ENCODE data around the gene RBBP5.

RBBP5 gene

GRCh38 chr1:205075642-205076155, 46.1 kb downstream of the RBBP5 start:
- no peak for DNase-seq (ENCODE audit: low read depth in 2 of 2)

- DNase-seq (ENCODE audit: low read depth in 2 of 2) = no peak
These were observed 47.3 kb downstream of the RBBP5 start for GRCh38 chr1:205074513-205074912.

- DNase-seq (ENCODE audit: low read depth in 2 of 2) = no peak
These were observed 47.7 kb downstream of the RBBP5 start for GRCh38 chr1:205074084-205074483.

GRCh38 chr1:205073511-205073910, 48.3 kb downstream of the RBBP5 start:
- no peak for DNase-seq (ENCODE audit: low read depth in 2 of 2)

GRCh38 chr1:205072881-205073280, 48.9 kb downstream of the RBBP5 start:
- no peak for DNase-seq (ENCODE audit: low read depth in 2 of 2)

GRCh38 chr1:205072286-205072685, 49.5 kb downstream of the RBBP5 start:
- DNase-seq (ENCODE audit: low read depth in 2 of 2) = no peak

GRCh38 chr1:205071801-205072200, 50.0 kb downstream of the RBBP5 start:
- DNase-seq (ENCODE audit: low read depth in 2 of 2) = no peak

- no peak for DNase-seq (ENCODE audit: low read depth in 2 of 2)
These were observed 50.8 kb downstream of the RBBP5 start for GRCh38 chr1:205071028-205071409.

- DNase-seq (ENCODE audit: low read depth in 2 of 2) = no peak
These were observed 52.2 kb downstream of the RBBP5 start for GRCh38 chr1:205069371-205070125.

GRCh38 chr1:205068457-205069040, 53.2 kb downstream of the RBBP5 start:
- no peak for DNase-seq (ENCODE audit: low read depth in 2 of 2)

- no peak for DNase-seq (ENCODE audit: low read depth in 2 of 2)
These were observed 53.8 kb downstream of the RBBP5 start for GRCh38 chr1:205068001-205068400.

GRCh38 chr1:205067031-205067430, 54.7 kb downstream of the RBBP5 start:
- DNase-seq (ENCODE audit: low read depth in 2 of 2) = no peak

GRCh38 chr1:205066141-205066818, 55.5 kb downstream of the RBBP5 start:
- no peak for DNase-seq (ENCODE audit: low read depth in 2 of 2)

- DNase-seq (ENCODE audit: low read depth in 2 of 2) = no peak
These were observed 56.1 kb downstream of the RBBP5 start for GRCh38 chr1:205065666-205066065.

- DNase-seq (ENCODE audit: low read depth in 2 of 2) = no peak
These were observed 56.9 kb downstream of the RBBP5 start for GRCh38 chr1:205064741-205065316.

- no peak for DNase-seq (ENCODE audit: low read depth in 2 of 2)
These were observed 57.5 kb downstream of the RBBP5 start for GRCh38 chr1:205064301-205064700.

- no peak for DNase-seq (ENCODE audit: low read depth in 2 of 2)
These were observed 58.9 kb downstream of the RBBP5 start for GRCh38 chr1:205062895-205063294.

- no peak for DNase-seq (ENCODE audit: low read depth in 2 of 2)
These were observed 59.5 kb downstream of the RBBP5 start for GRCh38 chr1:205062319-205062718.

GRCh38 chr1:205061665-205062069, 60.1 kb downstream of the RBBP5 start:
- peak; percentile 57 to 71 for DNase-seq (ENCODE audit: low read depth in 2 of 2)

GRCh38 chr1:205061227-205061626, 60.6 kb downstream of the RBBP5 start:
- DNase-seq (ENCODE audit: low read depth in 2 of 2) = no peak

GRCh38 chr1:205060746-205061145, 61.0 kb downstream of the RBBP5 start:
- no peak for DNase-seq (ENCODE audit: low read depth in 2 of 2)

GRCh38 chr1:205059660-205060059, 62.1 kb downstream of the RBBP5 start:
- DNase-seq (ENCODE audit: low read depth in 2 of 2) = no peak

All from activated CD4-positive, alpha-beta T cell treated with anti-CD3 and anti-CD28 coated beads for 24 hours (primary cell).